ENCODE data around the gene C2orf92.

GRCh38 chr2:97704989-97705388, 35.5 kb downstream of the C2orf92 start:
- TF ChIP-seq POLR2AphosphoS5 (IDR thresholded peaks at IDR 0.05; ENCODE audit: low read depth, low read length), result no peak
- TF ChIP-seq CTCF (IDR thresholded peaks at IDR 0.05), result no peak
